Upper lobe of left lung (tissue), 6 donors: Measurements from ENCODE around the gene ZNF385B. TPM values are rescaled to one million over a fixed set of nuclear protein-coding genes. Genes with fewer than 3 reads are reported as not detected.

Source experiments
- ATAC-seq, 2 donors: fragments of 200-7000 bp; cut with Tn5 transposase; one replicate each; pipeline ENCODE4 v1.9.1; 2022; ENCODE audit warnings: mild to moderate bottlenecking in 2 of 2, moderate library complexity in 2 of 2; ENCODE audit not compliant: low FRiP score in 2 of 2
- DNase-seq, 2 donors: peaks; one replicate each; pipeline ENCODE4 v3.0.0-alpha.2; 2019 to 2020
- H3K27ac ChIP-seq, 4 donors: fragments of 200-600 bp; sonication (generic); one replicate each; pipeline ENCODE4 v1.5.1; 2016 to 2019
- H3K27me3 ChIP-seq, 4 donors: fragments of 200-600 bp; sonication (generic); one replicate each; pipeline ENCODE4 v1.5.1; 2017 to 2019
- H3K36me3 ChIP-seq, 4 donors: fragments of 200-600 bp; sonication (generic); one replicate each; pipeline ENCODE4 v1.5.1; 2016 to 2019
- H3K4me1 ChIP-seq, 4 donors: fragments of 200-600 bp; sonication (generic); one replicate each; pipeline ENCODE4 v1.5.1; 2018 to 2019
- H3K4me3 ChIP-seq, 4 donors: fragments of 200-600 bp; sonication (generic); one replicate each; pipeline ENCODE4 v1.5.1; 2017 to 2019; ENCODE audit warnings: mild to moderate bottlenecking in 2 of 4, moderate library complexity in 1 of 4
- H3K9me3 ChIP-seq, 4 donors: fragments of 200-600 bp; sonication (generic); one replicate each; pipeline ENCODE4 v1.5.1; 2018 to 2019
- EP300 ChIP-seq, 4 donors: sonication (generic); formaldehyde crosslinking; IDR thresholded peaks; one replicate each; pipeline ENCODE4 v1.5.1; 2017; ENCODE audit warnings: antibody characterized with exemption in 4 of 4, control low read depth in 2 of 4
- POLR2A ChIP-seq, 4 donors: fragments of 450-650 bp; IDR thresholded peaks; one replicate each; pipeline ENCODE4 v1.5.1; 2016 to 2017; ENCODE audit warnings: antibody characterized with exemption in 4 of 4, mild to moderate bottlenecking in 2 of 4
- POLR2AphosphoS5 ChIP-seq, 2 donors: sonication (generic); formaldehyde crosslinking; IDR thresholded peaks; one replicate each; pipeline ENCODE4 v1.5.1; 2017; ENCODE audit warnings: antibody characterized with exemption in 2 of 2
- WGBS, 2 donors: methylation state at CpG; one replicate each; pipeline ENCODE4 v1.1.5; 2017 to 2018; 5-methylcytosine and 5-hydroxymethylcytosine counted together
- total RNA-seq, 6 donors: library from RNA; depleted of rRNA in 4 of 6; stranded (reverse); fragments of >200 nt in 4 of 6; gene quantifications; one replicate each; pipeline versions ENCODE4 v1.1.0 to v1.2.1, GENCODE V29; 2016 to 2021
- TF ChIP-seq, protein P1 (sequence below), 6 experiments: fragments of 450-650 bp in 4 of 6; fragments of 200-600 bp in 2 of 6; sonication (generic) in 2 of 6; IDR thresholded peaks; one replicate each; pipeline ENCODE4 v1.5.1; 2016 to 2019; ENCODE audit warnings: antibody characterized with exemption in 6 of 6
- donor health status: DM: no; HTN: no; CAD: no; lungs with moderate emphysema.
- donor health status: DM: no; HTN: yes; CAD: no; lungs with severe emphysema.

Gene ZNF385B
- total RNA-seq: 10 to 100 TPM; 22.1 to 93.5 (median 40.2) TPM

DNA sequence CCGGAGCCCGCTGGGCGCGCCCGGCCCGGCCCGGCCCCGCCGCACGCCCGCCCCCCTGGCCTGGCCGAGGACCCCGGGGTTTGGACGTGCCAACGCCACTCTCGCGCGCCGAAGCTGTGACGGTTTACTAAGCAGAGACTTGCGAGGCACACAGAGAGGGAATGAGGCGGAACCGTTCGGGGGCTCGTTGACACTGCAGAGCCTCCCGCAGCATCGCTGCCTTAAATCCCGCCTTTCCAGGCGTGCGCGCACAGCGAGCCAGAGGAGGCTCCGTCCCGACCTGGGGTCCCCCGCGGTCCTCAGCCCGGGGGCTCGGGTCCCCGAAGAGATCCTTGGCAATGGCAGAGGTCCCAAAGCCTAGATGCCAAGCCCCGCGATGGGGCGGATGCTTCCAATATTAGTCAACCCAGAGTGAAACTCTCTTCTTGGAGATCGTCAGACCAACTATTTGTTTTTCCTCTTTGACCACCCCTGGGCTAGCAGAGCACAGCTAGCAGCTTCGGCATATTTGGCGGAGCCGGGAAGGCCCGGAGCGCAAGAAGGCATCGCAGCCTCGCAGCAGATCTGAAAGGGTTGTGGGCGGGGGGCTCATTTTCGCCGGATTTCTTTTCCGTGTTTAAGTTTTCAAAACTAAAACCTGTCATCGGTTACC lies at the start of gene ZNF385B:
TSS of gene ZNF385B (minus strand) at position 197 of the 652 bp plus-strand sequence.
- no peak for TF ChIP-seq POLR2AphosphoS5 (IDR thresholded peaks at IDR 0.05)
- H3K36me3 ChIP-seq: no peaks in the 10 kb centered on the region
- DNase-seq (peak in 1 of 2 donors; percentile 84), ATAC-seq (peak; percentile 62 to 65)
- 3 to 5% methylated on average over 17 to 26 of the region's 55 CpGs for WGBS, 2 donors
- H3K9me3 ChIP-seq: no peaks in the 10 kb centered on the region
- H3K27me3 ChIP-seq: peaks cover 0 to 12% (median 0%) of the 10 kb centered on the region in 4 donors
- H3K4me3 ChIP-seq: peak within 1 kb of the TSS; percentile 32 to 58 (median 50)
- peaks cover 0 to 20% (median 10%) of the 10 kb centered on the region in 4 donors for H3K4me1 ChIP-seq
- H3K27ac ChIP-seq: peak within 1 kb of the TSS in 3 of 4 donors; percentile 31 to 46 (median 34)

DNA sequence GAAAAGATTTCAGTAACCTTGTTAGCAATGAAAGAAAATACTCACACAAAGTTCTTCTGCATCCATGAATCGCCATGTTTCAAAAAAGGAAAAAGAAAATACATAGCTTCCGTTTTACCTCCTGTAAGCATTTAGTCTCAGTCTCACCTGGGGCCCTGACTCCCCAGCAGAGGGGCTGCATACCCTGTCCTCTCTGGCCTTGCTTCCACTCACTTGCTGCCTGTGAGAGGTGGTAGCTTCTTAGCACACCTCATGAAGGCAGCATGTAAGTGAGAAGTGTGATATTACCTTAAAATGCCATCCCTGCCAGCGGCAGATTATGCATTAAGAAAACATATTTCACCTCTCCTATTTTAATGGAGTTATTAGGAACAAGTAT lies 49.3 kb upstream of the ZNF385B start:
- 62 to 75% methylated on average over 3 of the region's 3 CpGs for whole genome bisulfite sequencing, 2 donors
- Histone ChIP-seq H3K4me3 (no peak overlapping the region), H3K4me1 (no peaks in the 10 kb centered on the region), H3K27ac (no peak overlapping the region), H3K27me3 (no peaks in the 10 kb centered on the region), H3K36me3 (no peaks in the 10 kb centered on the region), H3K9me3 (no peaks in the 10 kb centered on the region)
- no peak for ATAC-seq
- TF ChIP-seq EP300 (IDR thresholded peaks at IDR 0.05) (no peak), POLR2A (IDR thresholded peaks at IDR 0.05) (no peak)
- TF ChIP-seq, protein P1, sequence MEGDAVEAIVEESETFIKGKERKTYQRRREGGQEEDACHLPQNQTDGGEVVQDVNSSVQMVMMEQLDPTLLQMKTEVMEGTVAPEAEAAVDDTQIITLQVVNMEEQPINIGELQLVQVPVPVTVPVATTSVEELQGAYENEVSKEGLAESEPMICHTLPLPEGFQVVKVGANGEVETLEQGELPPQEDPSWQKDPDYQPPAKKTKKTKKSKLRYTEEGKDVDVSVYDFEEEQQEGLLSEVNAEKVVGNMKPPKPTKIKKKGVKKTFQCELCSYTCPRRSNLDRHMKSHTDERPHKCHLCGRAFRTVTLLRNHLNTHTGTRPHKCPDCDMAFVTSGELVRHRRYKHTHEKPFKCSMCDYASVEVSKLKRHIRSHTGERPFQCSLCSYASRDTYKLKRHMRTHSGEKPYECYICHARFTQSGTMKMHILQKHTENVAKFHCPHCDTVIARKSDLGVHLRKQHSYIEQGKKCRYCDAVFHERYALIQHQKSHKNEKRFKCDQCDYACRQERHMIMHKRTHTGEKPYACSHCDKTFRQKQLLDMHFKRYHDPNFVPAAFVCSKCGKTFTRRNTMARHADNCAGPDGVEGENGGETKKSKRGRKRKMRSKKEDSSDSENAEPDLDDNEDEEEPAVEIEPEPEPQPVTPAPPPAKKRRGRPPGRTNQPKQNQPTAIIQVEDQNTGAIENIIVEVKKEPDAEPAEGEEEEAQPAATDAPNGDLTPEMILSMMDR (IDR thresholded peaks at IDR 0.05): no peak
- DNase-seq: no peak

DNA sequence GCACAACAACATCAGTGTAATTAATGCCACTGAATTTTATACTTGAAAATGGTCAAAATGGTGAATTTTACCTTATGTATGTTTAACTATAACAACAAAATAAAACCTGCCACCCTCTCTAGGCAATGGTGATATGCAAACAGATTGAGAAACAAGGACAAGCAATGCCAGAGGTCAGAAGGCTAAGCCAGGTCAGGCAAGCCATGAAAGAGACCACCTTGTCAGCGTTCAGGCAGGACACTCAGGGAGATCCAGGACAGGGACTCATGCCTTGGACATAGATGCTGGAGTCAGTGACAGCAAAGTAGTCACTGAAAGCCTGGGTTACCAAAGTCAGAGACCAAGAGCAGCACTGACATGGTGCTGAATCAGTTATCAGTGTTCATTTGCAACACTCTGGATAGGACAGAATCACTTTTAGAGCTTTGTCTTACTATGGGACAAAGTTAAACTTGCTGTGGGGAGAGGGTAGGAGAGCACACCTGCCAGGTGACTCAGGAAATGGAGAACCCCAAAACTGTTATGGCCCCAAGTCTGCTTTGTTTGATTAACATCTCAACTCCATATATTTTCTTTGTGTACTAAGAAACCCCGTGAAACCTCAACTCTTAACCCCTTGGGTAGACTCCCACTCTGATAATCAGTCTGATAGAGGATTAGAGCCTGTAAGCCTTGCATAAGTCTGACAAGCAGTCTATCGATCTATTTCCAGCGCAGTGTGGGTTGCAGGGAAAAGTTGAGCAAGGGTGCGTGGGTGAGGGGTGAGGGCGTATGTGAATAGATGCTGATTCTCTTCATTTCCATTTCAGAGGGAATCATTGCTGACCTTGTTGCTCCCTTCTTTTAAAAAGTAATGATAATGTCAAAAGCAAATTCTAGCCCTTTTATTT lies 48.7 kb upstream of the ZNF385B start:
- no peak overlapping the region for H3K27ac ChIP-seq
- TF ChIP-seq POLR2AphosphoS5 (IDR thresholded peaks at IDR 0.05) (no peak), EP300 (IDR thresholded peaks at IDR 0.05) (no peak), POLR2A (IDR thresholded peaks at IDR 0.05) (no peak)
- H3K4me3 ChIP-seq: no peak overlapping the region
- ATAC-seq (no peak), DNase-seq (no peak)
- no peaks in the 10 kb centered on the region for H3K27me3 ChIP-seq
- no peaks in the 10 kb centered on the region for H3K9me3 ChIP-seq
- H3K4me1 ChIP-seq: no peaks in the 10 kb centered on the region
- no peaks in the 10 kb centered on the region for H3K36me3 ChIP-seq
- 68 to 77% methylated on average over 6 of the region's 6 CpGs for WGBS, 2 donors

DNA sequence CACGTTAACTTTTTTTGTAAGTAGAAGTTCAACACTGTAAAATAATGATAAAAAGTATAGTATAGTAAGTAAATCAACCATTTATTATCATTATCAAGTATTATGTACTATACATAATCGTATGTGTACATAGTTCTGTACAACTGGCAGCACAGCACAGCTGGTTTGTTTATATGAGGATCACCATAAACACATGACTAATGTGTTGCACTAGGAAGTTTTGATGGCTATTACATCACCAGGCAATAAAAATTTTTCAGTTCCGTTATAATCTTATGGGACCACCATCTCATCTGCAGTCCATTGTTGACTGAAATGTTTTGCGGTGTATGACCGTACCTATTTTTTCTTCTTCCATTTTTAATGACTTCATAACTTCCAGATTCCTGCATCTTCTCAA lies 39.2 kb upstream of the ZNF385B start:
- ATAC-seq (no peak), DNase-seq (no peak)
- Histone ChIP-seq H3K9me3 (peaks cover 0 to 6% (median 0%) of the 10 kb centered on the region in 4 donors), H3K4me1 (no peaks in the 10 kb centered on the region), H3K4me3 (no peak overlapping the region), H3K36me3 (no peaks in the 10 kb centered on the region), H3K27me3 (no peaks in the 10 kb centered on the region), H3K27ac (no peak overlapping the region)
- TF ChIP-seq POLR2A (IDR thresholded peaks at IDR 0.05): no peak
- TF ChIP-seq EP300 (IDR thresholded peaks at IDR 0.05): no peak
- TF ChIP-seq, protein P1 (IDR thresholded peaks at IDR 0.05): no peak
- TF ChIP-seq POLR2AphosphoS5 (IDR thresholded peaks at IDR 0.05): no peak
- WGBS, 2 donors: 83 to 84% methylated on average over 5 of the region's 5 CpGs

DNA sequence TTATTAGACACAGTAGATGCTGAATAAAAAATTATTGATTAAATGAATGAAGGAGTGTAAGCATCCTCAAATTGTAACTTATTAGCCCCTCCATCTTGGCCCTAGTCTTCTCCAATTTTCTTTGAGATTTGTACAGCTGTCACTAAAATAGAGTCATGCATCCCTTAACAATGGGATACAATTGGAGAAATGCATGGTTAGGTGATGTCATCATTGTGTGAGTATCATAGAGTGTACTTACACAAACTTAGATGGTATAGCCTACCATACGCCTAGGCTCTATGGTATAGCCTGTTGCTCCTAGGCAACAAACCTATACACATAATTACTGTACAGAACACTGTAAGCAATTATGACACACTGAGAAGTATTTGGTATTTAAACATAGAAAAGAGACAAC lies 38.3 kb upstream of the ZNF385B start:
- DNase-seq (no peak), ATAC-seq (no peak)
- no peak for TF ChIP-seq EP300 (IDR thresholded peaks at IDR 0.05)
- TF ChIP-seq, protein P1 (IDR thresholded peaks at IDR 0.05): no peak
- Histone ChIP-seq H3K4me3 (no peak overlapping the region), H3K9me3 (peaks cover 0 to 6% (median 0%) of the 10 kb centered on the region in 4 donors), H3K36me3 (no peaks in the 10 kb centered on the region), H3K27ac (no peak overlapping the region), H3K27me3 (no peaks in the 10 kb centered on the region), H3K4me1 (no peaks in the 10 kb centered on the region)
- WGBS, 2 donors: 95 to 97% methylated on average over 1 of the region's 1 CpG
